Activated naive CD8-positive, alpha-beta T cell treated with anti-CD3 and anti-CD28 coated beads for 36 hours (primary cell): ENCODE results near the gene PRSS22. TPM values are rescaled to one million over a fixed set of nuclear protein-coding genes. Genes with fewer than 3 reads are reported as not detected.

Experiments used
- DNase-seq: peaks from one replicate; pipeline ENCODE4 v3.0.0; 2021
- H3K27ac Mint-ChIP-seq: one replicate; pipeline ENCODE4 v1.8.0; 2022; ENCODE audit warnings: mild to moderate bottlenecking, moderate library complexity, mixed read lengths
- H3K27me3 Mint-ChIP-seq: one replicate; pipeline ENCODE4 v1.8.0; 2022; ENCODE audit warnings: mild to moderate bottlenecking, mixed read lengths
- H3K36me3 Mint-ChIP-seq: one replicate; pipeline ENCODE4 v1.8.0; 2021; ENCODE audit warnings: mild to moderate bottlenecking, mixed read lengths
- H3K4me1 Mint-ChIP-seq: one replicate; pipeline ENCODE4 v1.8.0; 2021; ENCODE audit warnings: mixed read lengths
- H3K4me3 Mint-ChIP-seq: one replicate; pipeline ENCODE4 v1.8.0; 2022; ENCODE audit warnings: mild to moderate bottlenecking, moderate library complexity, mixed read lengths
- H3K9me3 Mint-ChIP-seq: one replicate; pipeline ENCODE4 v1.8.0; 2022; ENCODE audit warnings: mixed read lengths
- total RNA-seq, 2 experiments: library from RNA; stranded (reverse); gene quantifications; one replicate each; pipeline ENCODE4 v1.2.3, GENCODE V29; 2021

Gene PRSS22
- total RNA-seq, 2 experiments from 2014 or later, result not detected

- H3K4me1 Mint-ChIP-seq, result peaks cover 5% of the 10 kb centered on the region
- peaks cover 19% of the 10 kb centered on the region for H3K27me3 Mint-ChIP-seq
- no peak for DNase-seq
- peaks cover 4% of the 10 kb centered on the region for H3K9me3 Mint-ChIP-seq
- H3K27ac Mint-ChIP-seq, result no peak overlapping the region
- no peak overlapping the region for H3K4me3 Mint-ChIP-seq
- H3K36me3 Mint-ChIP-seq, result no peaks in the 10 kb centered on the region
Measured at GRCh38 chr16:2860826-2861567, 3.0 kb upstream of the PRSS22 start.

- no peaks in the 10 kb centered on the region for H3K36me3 Mint-ChIP-seq
- peaks cover 5% of the 10 kb centered on the region for H3K4me1 Mint-ChIP-seq
- H3K27ac Mint-ChIP-seq, result no peak overlapping the region
- peaks cover 4% of the 10 kb centered on the region for H3K9me3 Mint-ChIP-seq
- peaks cover 19% of the 10 kb centered on the region for H3K27me3 Mint-ChIP-seq
- DNase-seq, result no peak
- no peak overlapping the region for H3K4me3 Mint-ChIP-seq
Measured at GRCh38 chr16:2859686-2860265, 1.8 kb upstream of the PRSS22 start.

GRCh38 chr16:2858245-2859025, 465 bp upstream of the PRSS22 start:
- no peak overlapping the region for H3K4me3 Mint-ChIP-seq

GRCh38 chr16:2856686-2857450, 1.1 kb downstream of the PRSS22 start:
- H3K27ac Mint-ChIP-seq, result no peak overlapping the region
- peaks cover 2% of the 10 kb centered on the region for H3K36me3 Mint-ChIP-seq
- peaks cover 12% of the 10 kb centered on the region for H3K9me3 Mint-ChIP-seq
- DNase-seq, result no peak
- no peak overlapping the region for H3K4me3 Mint-ChIP-seq
- H3K27me3 Mint-ChIP-seq, result peaks cover 24% of the 10 kb centered on the region
- H3K4me1 Mint-ChIP-seq, result peaks cover 5% of the 10 kb centered on the region

More at GRCh38 chr16:2858245-2859025, 465 bp upstream of the PRSS22 start:
- Mint-ChIP-seq H3K27me3 (peaks cover 24% of the 10 kb centered on the region), H3K27ac (no peak overlapping the region), H3K4me1 (peaks cover 5% of the 10 kb centered on the region), H3K36me3 (peaks cover 2% of the 10 kb centered on the region), H3K9me3 (peaks cover 12% of the 10 kb centered on the region)
- DNase-seq, result no peak

DNA sequence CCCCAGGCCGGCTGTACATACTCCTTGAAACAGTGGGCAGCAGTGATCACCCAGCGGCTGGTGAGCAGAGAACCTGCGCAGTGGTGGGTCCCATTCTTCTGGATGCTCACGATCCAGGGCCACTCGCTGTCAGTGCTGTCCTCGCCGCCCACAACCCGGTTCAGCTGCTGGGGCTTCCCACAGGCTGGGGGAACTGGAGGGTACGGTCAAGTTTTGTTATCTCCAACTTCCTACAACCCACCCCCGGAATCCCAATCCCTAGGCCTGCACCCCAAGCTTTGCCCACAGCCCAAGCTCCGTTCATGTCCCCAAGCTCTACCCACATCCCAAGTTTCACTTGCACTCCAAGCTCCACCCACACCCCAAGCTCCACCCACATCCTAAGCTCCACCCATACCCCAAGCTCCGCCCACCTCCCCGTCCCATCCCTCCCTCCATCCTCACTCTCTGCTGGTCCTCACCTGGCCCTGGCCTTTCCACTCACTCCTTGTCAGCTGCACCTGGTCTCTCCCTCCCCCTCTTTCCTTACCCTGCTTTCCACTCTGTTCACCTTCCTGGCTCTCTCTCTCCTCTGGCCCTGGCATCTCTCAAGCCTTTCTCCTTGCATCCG, 1.8 kb downstream of the PRSS22 start:
- H3K36me3 Mint-ChIP-seq, result peaks cover 2% of the 10 kb centered on the region
- DNase-seq, result no peak
- H3K4me3 Mint-ChIP-seq, result no peak overlapping the region
- H3K27ac Mint-ChIP-seq, result no peak overlapping the region
- H3K4me1 Mint-ChIP-seq, result peaks cover 5% of the 10 kb centered on the region
- peaks cover 20% of the 10 kb centered on the region for H3K27me3 Mint-ChIP-seq
- H3K9me3 Mint-ChIP-seq, result peaks cover 10% of the 10 kb centered on the region

GRCh38 chr16:2855536-2855935, 2.4 kb downstream of the PRSS22 start:
- H3K9me3 Mint-ChIP-seq, result peaks cover 8% of the 10 kb centered on the region
- H3K27ac Mint-ChIP-seq, result no peak overlapping the region
- H3K4me3 Mint-ChIP-seq, result no peak overlapping the region
- no peak for DNase-seq
- peaks cover 2% of the 10 kb centered on the region for H3K36me3 Mint-ChIP-seq
- H3K4me1 Mint-ChIP-seq, result peaks cover 5% of the 10 kb centered on the region
- peaks cover 19% of the 10 kb centered on the region for H3K27me3 Mint-ChIP-seq

DNA sequence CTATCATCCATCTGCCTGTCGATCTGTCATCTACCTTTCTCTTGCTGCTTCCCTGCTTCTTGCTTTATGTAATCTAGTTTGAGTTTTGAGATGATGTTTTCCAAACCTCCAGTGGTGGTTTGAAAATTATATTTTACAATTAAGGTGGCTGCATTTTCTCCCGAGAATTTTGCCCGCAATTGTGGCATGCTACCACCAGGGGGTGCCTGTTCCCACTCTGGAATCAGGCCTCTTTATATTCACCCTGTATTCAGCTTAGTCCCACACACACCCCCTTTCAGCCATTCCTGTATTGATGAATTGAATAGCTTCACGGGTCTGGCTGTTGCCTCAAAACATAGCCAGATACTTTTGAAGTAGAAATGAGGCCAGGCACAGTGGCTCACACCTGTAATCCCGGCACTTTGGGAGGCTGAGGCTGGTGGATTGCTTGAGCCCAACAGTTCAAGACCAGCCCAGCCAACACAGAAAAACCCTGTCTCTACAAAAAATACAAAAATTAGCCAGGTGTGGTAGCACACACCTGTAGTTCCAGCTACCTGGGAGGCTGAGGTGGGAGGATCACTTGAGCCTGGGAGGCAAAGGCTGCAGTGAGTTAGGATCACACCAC, 3.2 kb downstream of the PRSS22 start:
- Mint-ChIP-seq H3K4me3 (no peak overlapping the region), H3K27me3 (peaks cover 23% of the 10 kb centered on the region), H3K4me1 (peaks cover 5% of the 10 kb centered on the region), H3K36me3 (peaks cover 2% of the 10 kb centered on the region), H3K9me3 (peaks cover 8% of the 10 kb centered on the region), H3K27ac (no peak overlapping the region)
- no peak for DNase-seq

GRCh38 chr16:2853531-2854073, 4.4 kb downstream of the PRSS22 start:
- Mint-ChIP-seq H3K36me3 (peaks cover 2% of the 10 kb centered on the region), H3K4me3 (no peak overlapping the region), H3K27ac (no peak overlapping the region), H3K9me3 (peaks cover 8% of the 10 kb centered on the region), H3K4me1 (peaks cover 5% of the 10 kb centered on the region), H3K27me3 (peaks cover 19% of the 10 kb centered on the region)
- DNase-seq, result no peak

DNA sequence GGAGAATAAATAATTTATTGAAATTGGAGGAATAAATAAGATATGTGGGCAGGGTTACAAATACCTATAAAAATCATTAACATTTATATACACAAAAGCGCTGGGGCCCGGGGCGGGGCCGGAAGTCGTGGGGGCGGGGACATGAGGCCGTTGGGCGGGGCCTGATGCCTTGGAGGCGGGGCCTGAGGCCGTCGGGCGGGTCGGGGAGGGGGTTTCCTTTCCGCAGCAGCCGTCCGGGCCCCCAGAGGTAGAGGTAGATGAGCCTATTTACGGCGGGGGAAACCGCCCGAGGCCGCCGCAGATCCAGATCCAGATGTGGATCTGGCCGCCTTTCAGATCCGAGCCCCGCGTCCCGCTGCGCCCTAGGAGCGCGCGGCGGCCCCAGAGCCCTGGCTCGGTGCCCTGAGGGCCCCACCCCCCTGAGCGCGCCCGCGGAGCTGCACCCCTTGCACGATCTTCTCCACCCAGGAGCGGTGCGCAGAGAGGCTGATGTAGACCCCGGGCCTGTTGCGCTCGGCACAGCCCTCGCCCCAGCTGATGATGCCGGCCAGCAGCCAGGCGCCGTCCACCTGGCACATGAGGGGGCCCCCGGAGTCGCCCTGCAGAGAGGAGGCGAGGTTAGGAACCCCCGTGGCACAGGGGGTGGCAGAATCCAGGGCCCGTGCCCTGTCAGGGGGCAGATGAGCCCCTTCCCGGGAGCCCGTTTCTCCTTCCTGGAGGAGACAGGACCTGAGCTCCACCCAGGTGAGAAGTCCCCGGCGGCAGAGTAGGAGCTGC, 5.1 kb downstream of the PRSS22 start:
- H3K9me3 Mint-ChIP-seq, result peaks cover 8% of the 10 kb centered on the region
- no peak for DNase-seq
- H3K4me1 Mint-ChIP-seq, result peaks cover 5% of the 10 kb centered on the region
- no peak overlapping the region for H3K27ac Mint-ChIP-seq
- H3K27me3 Mint-ChIP-seq, result peaks cover 19% of the 10 kb centered on the region
- no peak overlapping the region for H3K4me3 Mint-ChIP-seq
- H3K36me3 Mint-ChIP-seq, result peaks cover 2% of the 10 kb centered on the region

DNA sequence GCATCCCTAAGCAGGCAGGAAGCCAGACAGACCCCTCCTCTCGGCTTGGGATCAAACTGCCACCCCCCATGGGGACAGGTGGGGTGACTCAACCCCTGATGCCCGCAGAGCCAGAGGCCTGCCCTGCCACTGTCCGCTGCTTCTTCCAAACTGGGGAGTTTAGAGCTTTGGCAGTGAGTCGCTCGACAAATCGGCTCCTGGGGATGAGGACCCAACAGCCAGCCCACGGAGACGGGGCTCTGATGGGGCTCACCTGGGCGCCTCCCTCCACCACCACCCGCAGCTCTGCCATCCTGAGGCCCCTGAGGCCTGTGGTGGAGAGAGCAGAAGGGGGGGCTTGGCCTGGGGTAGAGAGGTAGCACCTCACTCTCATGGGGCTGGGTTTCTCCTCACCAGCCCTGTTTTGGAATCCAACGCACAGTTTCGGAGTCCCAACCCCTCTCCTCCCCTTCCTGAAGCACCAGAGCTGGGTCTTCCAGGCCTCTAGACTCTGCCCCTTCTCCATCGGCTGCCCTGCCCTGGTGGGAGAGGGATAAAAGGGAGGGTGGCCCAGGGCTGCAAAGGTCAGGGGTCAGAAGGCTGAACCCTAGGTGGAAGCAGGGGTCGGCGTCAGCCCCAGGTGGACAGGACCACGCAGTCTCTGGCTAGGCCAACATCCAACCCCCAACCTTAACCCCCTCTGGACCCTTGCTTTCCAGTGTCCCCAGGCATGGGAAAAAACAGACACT, 5.8 kb downstream of the PRSS22 start:
- H3K4me1 Mint-ChIP-seq, result peaks cover under 1% of the 10 kb centered on the region
- peaks cover 2% of the 10 kb centered on the region for H3K36me3 Mint-ChIP-seq
- peaks cover 10% of the 10 kb centered on the region for H3K9me3 Mint-ChIP-seq
- H3K27ac Mint-ChIP-seq, result no peak overlapping the region
- H3K27me3 Mint-ChIP-seq, result peaks cover 15% of the 10 kb centered on the region
- H3K4me3 Mint-ChIP-seq, result no peak overlapping the region
- DNase-seq, result no peak

DNA sequence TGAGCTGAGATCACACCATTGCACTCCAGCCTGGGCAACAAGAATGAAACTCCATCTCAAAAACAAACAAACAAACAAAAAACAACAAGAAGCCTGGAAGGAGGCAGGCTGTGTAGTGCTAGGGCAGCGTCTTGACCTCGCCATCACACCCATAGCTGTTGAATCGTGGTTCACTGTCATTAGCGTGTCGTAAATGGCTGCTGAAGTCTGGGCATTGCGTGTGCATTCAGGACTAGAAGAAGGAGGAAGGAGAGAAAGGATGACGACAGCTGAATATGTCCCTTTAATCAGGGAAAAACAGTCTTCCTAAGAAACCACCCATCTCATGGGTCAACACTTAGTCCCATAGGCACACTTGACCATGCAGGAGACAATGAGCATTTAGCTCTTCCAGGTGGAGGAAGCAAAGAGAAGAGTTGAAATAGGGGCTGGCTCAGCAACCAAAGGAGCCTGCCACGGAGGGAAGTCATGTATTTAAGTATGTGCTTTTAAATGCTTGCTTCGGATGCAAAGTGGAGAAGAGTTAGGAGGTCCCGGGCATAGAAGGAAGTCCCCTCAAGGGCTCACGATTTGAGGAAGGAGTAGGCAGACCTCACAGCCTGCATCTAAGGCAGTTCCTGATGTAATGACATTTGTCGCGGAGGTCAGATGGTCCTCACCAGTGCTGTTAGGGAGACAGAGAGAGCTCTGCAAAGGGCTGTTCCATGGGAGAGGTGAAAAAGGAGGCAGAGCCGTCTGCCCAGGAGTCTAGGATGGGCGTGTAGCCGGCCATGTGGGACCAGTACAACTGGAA, 8.8 kb downstream of the PRSS22 start:
- H3K4me3 Mint-ChIP-seq, result no peak overlapping the region
- peaks cover 3% of the 10 kb centered on the region for H3K9me3 Mint-ChIP-seq
- H3K27ac Mint-ChIP-seq, result no peak overlapping the region
- DNase-seq, result no peak
- H3K36me3 Mint-ChIP-seq, result peaks cover under 1% of the 10 kb centered on the region
- H3K27me3 Mint-ChIP-seq, result peaks cover 12% of the 10 kb centered on the region
- H3K4me1 Mint-ChIP-seq, result peaks cover 12% of the 10 kb centered on the region

DNA sequence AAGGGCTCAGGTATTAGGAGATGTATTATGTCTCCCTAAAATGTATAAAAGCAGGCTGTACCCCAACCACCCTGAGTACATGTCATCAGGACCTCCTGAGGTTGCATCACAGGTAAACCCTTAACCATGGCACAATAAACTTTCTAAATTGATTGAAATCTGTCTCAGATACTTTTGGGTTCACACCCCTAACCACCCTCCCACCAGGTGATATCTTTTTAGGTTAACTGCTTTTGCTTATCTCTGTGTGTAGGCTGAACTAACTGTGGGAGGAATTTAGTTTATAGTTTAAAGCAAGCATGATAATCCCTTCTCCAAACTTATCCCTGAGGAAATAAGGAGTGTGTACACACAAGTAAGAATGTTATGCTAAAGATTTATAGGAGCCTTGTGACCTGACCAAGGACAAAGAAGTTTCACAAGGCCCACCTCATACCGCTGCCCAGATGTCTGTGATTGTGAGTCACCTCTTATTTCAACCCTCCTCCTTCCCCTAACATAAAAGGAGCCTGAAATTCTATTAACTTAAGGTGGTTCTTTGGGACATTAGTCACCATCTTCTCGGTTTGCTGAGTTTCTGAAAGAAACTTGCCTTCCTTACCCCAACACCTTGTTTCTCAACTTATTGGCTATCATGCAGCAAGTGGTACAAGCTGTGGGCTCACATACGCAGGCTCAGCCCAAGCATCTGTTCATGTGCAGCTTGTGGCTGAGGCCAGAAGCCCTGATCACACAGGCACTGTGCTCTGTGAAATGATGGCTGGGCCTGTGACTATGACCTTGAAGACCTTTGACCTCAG, 11.3 kb downstream of the PRSS22 start:
- peaks cover 4% of the 10 kb centered on the region for H3K9me3 Mint-ChIP-seq
- peak overlapping the region; percentile 73 for H3K27ac Mint-ChIP-seq
- H3K27me3 Mint-ChIP-seq, result peaks cover 10% of the 10 kb centered on the region
- H3K36me3 Mint-ChIP-seq, result peaks cover 5% of the 10 kb centered on the region
- peaks cover 19% of the 10 kb centered on the region for H3K4me1 Mint-ChIP-seq
- no peak for DNase-seq
- no peak overlapping the region for H3K4me3 Mint-ChIP-seq
